AG09309 (cell line): Measurements from ENCODE around the gene NPY4R2.
"Not testable (repeated sequence)": the region's sequence is repeated elsewhere in the genome, so short reads cannot be mapped to it uniquely, and the experiment has no call there.

Experiments
- DNase-seq: peaks from one replicate; pipeline ENCODE4 v3.0.0-alpha.2; 2010; ENCODE audit warnings: low read depth
- H3K4me3 ChIP-seq: 2 replicates; pipeline ENCODE4 v1.5.1; 2011; ENCODE audit warnings: mild to moderate bottlenecking, low read depth, low read length, moderate library complexity; ENCODE audit not compliant: control insufficient read depth

NPY4R2 gene, protein sequence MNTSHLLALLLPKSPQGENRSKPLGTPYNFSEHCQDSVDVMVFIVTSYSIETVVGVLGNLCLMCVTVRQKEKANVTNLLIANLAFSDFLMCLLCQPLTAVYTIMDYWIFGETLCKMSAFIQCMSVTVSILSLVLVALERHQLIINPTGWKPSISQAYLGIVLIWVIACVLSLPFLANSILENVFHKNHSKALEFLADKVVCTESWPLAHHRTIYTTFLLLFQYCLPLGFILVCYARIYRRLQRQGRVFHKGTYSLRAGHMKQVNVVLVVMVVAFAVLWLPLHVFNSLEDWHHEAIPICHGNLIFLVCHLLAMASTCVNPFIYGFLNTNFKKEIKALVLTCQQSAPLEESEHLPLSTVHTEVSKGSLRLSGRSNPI

DNA sequence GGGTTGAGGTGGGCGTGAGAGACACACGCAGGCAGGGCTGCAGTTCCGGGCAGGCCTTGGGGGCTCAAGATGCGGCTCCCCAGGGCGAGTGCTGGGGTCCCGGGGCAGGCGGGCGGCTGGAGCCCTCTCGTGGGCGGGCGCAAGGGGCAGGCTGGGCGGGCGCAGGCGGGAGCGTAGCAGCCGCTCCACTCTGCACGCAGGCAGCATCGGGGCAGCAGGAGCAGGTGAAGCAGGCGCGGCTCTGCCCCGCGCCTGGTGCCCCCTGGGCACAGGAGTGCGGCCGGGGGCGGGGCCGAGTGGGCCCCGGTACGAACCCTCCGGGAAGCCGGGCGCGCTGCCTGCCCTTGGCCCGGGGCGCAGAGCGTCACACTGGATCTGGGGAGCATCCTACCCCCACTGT is at the start of gene NPY4R2:
TSS of gene NPY4R2 (plus strand) at position 188 of the 400 bp plus-strand sequence. CDS start 3,326 bp downstream, outside the sequence.
- not testable (repeated sequence) for DNase-seq, H3K4me3 ChIP-seq

- H3K4me3 ChIP-seq, DNase-seq: not testable (repeated sequence)
Measured at GRCh38 chr10:47870887-47871286, 47.6 kb upstream of the NPY4R2 start.

- not testable (repeated sequence) for H3K4me3 ChIP-seq, DNase-seq
Measured at GRCh38 chr10:47871485-47872180, 46.8 kb upstream of the NPY4R2 start.

DNA sequence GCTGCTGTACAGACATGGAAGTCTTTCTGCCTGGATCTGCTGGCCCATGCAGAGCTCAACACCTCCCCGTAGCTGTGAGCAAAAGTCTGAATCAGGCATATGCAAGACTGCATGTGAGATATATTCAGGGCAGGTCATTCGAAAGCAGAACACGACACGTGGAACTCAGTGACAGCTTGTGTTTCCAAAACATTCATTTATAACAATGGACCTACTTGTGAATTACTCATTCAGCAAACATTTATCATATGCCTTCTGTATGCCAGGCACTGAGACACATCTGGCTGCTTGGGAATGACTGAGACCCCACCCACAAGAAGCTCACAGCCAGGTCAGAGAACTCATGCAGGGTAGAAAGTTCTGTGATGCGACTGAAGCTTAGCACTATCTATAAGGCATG is 46.2 kb upstream of the NPY4R2 start:
- H3K4me3 ChIP-seq, result not testable (repeated sequence)

GRCh38 chr10:47884239-47884638 is 34.2 kb upstream of the NPY4R2 start:
- not testable (repeated sequence) for H3K4me3 ChIP-seq, DNase-seq

More for the DNA sequence above, 46.2 kb upstream of the NPY4R2 start:
- not testable (repeated sequence) for DNase-seq

- not testable (repeated sequence) for H3K4me3 ChIP-seq, DNase-seq
Measured at GRCh38 chr10:47884934-47885333, 33.5 kb upstream of the NPY4R2 start.

- H3K4me3 ChIP-seq, DNase-seq: not testable (repeated sequence)
Measured at GRCh38 chr10:47886356-47886755, 32.1 kb upstream of the NPY4R2 start.

DNA sequence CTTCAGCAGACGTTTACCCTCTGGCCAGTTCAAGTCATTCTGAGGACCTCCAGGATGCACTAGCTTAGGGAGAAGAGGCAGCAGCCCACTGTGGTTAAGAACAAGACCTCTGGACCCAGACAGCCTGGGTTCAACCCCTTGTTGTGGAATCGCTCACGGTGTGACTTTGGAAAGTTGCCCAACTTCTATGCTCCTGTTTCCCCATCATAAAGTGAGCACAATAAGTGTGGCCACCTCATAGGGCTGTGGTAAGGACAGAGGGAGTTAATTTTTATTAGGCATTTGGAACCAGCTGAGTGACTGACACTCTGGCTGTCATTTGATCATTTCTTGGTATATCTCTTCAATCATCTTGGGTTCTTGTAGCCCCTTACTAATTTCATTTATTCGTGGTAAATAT is 31.6 kb upstream of the NPY4R2 start:
- not testable (repeated sequence) for DNase-seq, H3K4me3 ChIP-seq

DNA sequence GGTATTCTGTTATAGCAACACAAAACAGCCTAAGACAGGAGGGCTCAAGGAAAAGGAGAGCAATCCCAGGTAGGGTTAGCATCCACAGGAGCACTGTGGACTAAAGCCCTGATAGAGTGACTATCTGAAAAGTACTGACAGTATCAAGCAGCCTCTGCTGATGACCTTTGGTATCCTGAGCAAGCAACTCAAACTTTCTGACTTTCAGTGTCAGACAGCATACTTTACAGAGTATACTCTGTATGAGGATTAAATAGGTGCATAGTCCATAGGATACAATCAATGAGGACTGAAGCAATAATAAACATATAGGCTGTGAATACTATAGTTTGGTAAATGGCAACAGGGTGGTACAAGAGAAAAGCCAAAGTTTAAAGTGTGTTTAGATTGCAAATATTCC is 27.7 kb upstream of the NPY4R2 start:
- H3K4me3 ChIP-seq, DNase-seq: not testable (repeated sequence)

DNA sequence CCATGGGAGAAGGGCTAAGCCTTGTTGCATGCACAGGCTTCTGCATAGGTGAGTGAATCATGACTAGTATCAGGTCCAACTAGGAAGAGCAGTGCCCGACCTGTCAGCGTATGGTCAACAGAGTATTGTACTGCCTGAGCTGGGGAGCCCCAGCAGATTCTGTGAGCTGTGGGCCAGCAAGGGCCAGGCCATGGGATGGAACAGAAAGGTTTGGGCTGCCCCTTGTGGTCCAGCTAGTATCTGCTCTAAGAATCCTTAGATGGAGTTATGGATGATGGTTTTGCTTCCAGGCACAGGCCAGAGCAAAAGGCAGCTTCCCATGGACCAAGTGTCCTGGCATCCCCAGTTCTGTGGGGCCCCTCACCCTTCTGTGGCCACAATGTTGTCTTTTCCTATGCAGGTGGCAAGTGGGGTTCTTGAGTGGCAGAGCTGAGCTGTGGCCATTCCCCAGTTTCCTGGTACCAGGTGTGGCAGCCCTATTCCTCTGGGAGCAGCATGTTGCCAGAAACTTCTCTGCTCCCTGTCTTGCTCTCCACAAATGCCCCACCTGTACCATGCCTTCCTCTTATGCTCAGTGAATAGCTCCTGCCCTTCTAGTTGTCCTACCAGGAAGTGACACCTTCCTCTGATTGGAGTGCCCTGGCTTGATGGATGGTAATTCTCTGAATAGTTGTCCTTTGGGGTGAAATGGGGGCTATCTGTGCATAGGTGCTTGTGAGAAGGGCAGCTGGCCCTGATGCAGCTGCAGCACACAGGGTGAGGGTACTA is 25.8 kb upstream of the NPY4R2 start:
- not testable (repeated sequence) for DNase-seq, H3K4me3 ChIP-seq

DNA sequence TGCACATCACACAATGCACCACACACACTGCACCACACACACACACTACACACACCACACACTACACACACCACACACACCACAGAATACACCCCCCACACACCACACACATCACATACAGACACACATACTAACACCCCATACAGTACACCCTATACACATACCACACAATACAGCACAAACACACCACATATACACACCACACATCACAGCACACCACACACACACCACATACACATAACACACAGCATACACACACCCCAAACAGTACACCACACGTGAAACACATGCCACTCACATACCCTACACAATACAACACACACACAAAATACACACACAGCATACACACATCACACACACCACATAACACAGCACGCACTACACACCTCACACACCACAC is 23.9 kb upstream of the NPY4R2 start:
- not testable (repeated sequence) for DNase-seq, H3K4me3 ChIP-seq

- DNase-seq, H3K4me3 ChIP-seq: not testable (repeated sequence)
Measured at GRCh38 chr10:47897813-47898212, 20.6 kb upstream of the NPY4R2 start.

- not testable (repeated sequence) for H3K4me3 ChIP-seq, DNase-seq
Measured at GRCh38 chr10:47909333-47909732, 9.1 kb upstream of the NPY4R2 start.

GRCh38 chr10:47910486-47910885 is 8.0 kb upstream of the NPY4R2 start:
- not testable (repeated sequence) for H3K4me3 ChIP-seq, DNase-seq

- DNase-seq, H3K4me3 ChIP-seq: not testable (repeated sequence)
Measured at GRCh38 chr10:47914052-47914451, 4.4 kb upstream of the NPY4R2 start.
